Activated CD4-positive, alpha-beta memory T cell treated with anti-CD3 and anti-CD28 coated beads, Interleukin-2, amount 10 ng/mL, durations not matched to agents 7 days and 5 days (primary cell): ENCODE measurements around the gene ATP9B. TPM values are rescaled to one million over a fixed set of nuclear protein-coding genes. Genes with fewer than 3 reads are reported as not detected.
A peak's percentile ranks its signal among the peaks of the same experiment; 100 is the strongest.

Experiments used
- CTCF ChIA-PET: fragments of 350-600 bp; sonication (Branson Sonifier 250); formaldehyde crosslinking; loops from one replicate; lab custom pipeline; 2021; ENCODE audit warnings: antibody characterized with exemption, inconsistent platforms; lab: Charles Lee
- POLR2A ChIA-PET: fragments of 350-600 bp; sonication (Branson Sonifier 250); formaldehyde crosslinking; loops from one replicate; lab custom pipeline; 2021; ENCODE audit warnings: antibody characterized with exemption; lab: Charles Lee
- DNase-seq: peaks from one replicate; pipeline ENCODE4 v3.0.0-alpha.2; 2020
- H3K27ac Mint-ChIP-seq: one replicate; pipeline ENCODE4 v1.8.0; 2021; ENCODE audit warnings: mild to moderate bottlenecking, mixed read lengths
- H3K27me3 Mint-ChIP-seq: one replicate; pipeline ENCODE4 v1.8.0; 2021; ENCODE audit warnings: mixed read lengths
- H3K36me3 Mint-ChIP-seq: one replicate; pipeline ENCODE4 v1.8.0; 2021; ENCODE audit warnings: low read depth, mixed read lengths
- H3K4me1 Mint-ChIP-seq: one replicate; pipeline ENCODE4 v1.8.0; 2021; ENCODE audit warnings: mixed read lengths
- H3K4me3 Mint-ChIP-seq: one replicate; pipeline ENCODE4 v1.8.0; 2021; ENCODE audit warnings: mild to moderate bottlenecking, mixed read lengths
- H3K9me3 Mint-ChIP-seq: one replicate; pipeline ENCODE4 v1.8.0; 2021; ENCODE audit warnings: mixed read lengths
- total RNA-seq, 2 experiments: library from RNA; stranded (reverse); gene quantifications; one replicate each; pipeline ENCODE4 v1.2.3, GENCODE V29; 2021

Gene ATP9B
- total RNA-seq, 2 experiments from 2014 or later, result 25.7 to 27.2 TPM

DNA sequence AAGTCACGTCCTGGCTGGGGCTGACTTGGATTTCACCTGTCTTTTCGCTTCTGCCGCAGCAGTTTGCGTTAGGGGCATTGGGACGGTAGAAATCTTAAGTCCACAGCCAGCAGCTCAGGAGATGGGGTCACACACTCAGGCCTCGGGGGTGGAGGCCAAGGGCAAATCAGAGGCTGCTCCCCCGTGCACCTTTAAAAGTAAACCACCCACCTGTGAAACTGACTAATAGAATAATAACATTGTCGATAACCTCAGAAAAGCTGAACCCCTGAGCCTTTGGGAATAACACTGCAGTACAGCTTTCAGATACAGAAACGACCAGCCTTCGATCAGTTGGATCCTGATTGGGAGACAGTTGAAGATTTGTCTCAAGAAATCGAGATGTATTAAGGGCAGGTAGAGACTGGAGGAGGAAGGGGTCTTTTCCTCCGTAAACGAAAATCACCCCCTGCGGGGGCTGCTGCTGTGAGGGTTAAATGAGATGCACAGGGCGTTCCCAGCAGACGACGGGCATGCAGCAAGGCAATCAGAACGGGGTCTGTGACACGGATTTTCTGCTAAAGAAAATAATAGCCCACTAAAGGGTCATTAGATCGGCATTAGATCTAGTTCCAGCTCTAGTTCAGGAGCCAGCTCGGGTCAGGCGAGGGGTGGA, 310.2 kb downstream of the ATP9B start:
- Mint-ChIP-seq H3K36me3 (peaks cover 4% of the 10 kb centered on the region), H3K4me3 (no peak overlapping the region), H3K4me1 (peaks cover 14% of the 10 kb centered on the region), H3K9me3 (no peaks in the 10 kb centered on the region), H3K27ac (no peak overlapping the region), H3K27me3 (no peaks in the 10 kb centered on the region)
- ChIA-PET POLR2A (no interaction called here), CTCF (interaction anchor here (0.7 to 4.9 kb wide), 15 partner anchors 9 to 606 kb away, joined by 3 to 44 read pairs (median 5); no protein-coding TSS in a partner anchor)
- no peak for DNase-seq

DNA sequence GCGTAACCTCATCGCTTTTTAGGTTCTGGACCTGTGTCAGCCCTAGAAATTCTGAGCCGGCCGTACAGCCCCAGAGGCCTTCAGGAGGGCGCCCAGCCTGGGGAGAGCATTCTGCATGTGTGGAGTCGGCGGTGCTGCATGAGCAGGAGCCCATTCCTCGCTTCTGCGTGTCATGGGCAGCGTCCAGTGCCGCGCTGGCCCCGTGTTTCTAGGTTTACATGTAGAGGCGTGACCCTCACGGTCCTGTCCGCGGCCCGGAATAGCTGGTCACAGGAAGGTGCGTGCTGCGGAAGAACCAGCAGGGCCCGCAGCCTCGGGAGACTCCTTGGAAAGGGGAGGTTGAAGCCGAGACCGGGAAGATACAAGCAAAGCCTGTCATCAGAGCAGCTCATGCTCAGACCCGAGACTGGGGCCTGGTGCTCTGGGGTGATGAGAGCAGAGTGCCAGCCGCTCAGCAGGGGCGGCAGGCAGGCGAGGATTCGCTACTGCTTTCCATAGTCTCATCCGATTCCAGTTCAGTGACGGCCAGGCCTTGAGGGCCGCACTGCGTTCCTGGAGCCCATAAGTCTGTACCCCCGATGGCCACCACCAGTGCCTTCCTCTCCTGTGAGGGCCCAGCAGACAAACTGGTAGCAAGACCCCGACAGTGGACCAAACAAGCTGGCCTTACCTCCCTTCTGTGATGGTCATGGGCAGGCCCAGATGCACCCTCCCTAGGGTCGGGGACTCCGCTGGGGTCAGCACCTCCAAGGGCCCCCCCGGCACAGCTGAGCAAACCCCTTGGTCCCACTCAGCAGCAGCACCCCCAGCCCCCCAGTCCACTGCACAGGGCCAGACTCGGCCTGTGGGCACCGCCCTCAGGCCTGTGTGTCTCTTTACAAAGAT, 311.0 kb downstream of the ATP9B start:
- ChIA-PET CTCF (interaction anchor here (0.7 to 4.9 kb wide), 22 partner anchors 9 to 605 kb away, joined by 3 to 44 read pairs (median 5); no protein-coding TSS in a partner anchor), POLR2A (interaction anchor here (0.7 kb wide), 1 partner anchor 11 kb away, joined by 3 read pairs; no protein-coding TSS in a partner anchor)
- Mint-ChIP-seq H3K9me3 (no peaks in the 10 kb centered on the region), H3K36me3 (peaks cover 4% of the 10 kb centered on the region), H3K27ac (no peak overlapping the region), H3K4me3 (no peak overlapping the region), H3K4me1 (peaks cover 14% of the 10 kb centered on the region), H3K27me3 (no peaks in the 10 kb centered on the region)
- peak; percentile 15 for DNase-seq

DNA sequence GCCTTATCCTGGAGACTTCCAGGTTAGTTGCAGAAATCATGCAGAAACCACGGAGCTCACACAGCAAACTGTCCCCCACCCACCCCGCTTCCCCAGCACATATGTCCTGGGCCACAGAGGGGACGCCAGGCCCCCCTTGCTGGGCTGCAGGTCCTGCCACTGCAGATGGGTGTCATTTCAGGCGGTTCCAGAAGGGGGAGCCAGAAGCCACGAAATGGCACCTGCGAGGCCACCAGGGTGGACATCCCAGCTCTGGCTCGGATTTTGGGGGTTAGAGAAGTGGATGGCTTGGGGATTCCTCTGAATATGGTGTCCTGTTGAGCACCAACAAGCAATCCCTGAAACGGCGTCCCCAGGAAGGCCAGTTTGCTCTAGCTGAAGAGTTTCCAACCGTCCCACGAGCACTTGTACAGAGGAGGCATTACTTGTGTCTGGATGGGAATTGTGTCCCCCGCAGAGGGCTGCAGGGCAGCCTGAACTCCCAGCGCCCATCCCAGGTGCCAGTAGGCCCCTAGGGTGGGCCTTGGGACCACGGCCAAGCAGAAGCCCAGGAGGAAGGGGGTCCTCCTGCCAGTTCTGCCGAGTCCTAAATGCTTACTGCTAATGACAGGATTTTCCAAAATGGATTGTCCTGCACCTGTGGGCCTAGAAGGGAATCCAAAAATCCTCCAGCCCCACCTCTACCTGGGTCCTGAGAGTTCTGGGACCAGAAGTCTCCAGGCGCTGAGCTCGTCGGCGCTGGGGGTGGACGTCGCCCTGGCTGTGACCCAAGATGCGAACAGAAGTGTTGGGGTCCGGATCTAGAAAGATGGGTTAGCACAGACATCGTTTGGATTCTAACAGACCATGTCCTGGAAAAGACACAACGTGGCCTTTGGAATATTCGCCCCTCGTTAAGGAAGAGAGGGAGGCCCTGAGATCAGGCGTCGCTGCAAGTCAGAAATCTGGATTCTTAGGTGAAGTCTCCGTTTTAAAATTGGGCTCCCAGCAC, 311.9 kb downstream of the ATP9B start:
- no peaks in the 10 kb centered on the region for H3K27me3 Mint-ChIP-seq
- no peak overlapping the region for H3K4me3 Mint-ChIP-seq
- CTCF ChIA-PET, result interaction anchor here (0.5 to 4.9 kb wide), 16 partner anchors 8 to 559 kb away, joined by 3 to 44 read pairs (median 4); no protein-coding TSS in a partner anchor
- no peaks in the 10 kb centered on the region for H3K9me3 Mint-ChIP-seq
- peak; percentile 73 for DNase-seq
- peaks cover 14% of the 10 kb centered on the region for H3K4me1 Mint-ChIP-seq
- no peak overlapping the region for H3K27ac Mint-ChIP-seq
- H3K36me3 Mint-ChIP-seq, result peaks cover 4% of the 10 kb centered on the region
- POLR2A ChIA-PET, result interaction anchor here (0.7 kb wide), 1 partner anchor 10 kb away, joined by 3 read pairs; no protein-coding TSS in a partner anchor

DNA sequence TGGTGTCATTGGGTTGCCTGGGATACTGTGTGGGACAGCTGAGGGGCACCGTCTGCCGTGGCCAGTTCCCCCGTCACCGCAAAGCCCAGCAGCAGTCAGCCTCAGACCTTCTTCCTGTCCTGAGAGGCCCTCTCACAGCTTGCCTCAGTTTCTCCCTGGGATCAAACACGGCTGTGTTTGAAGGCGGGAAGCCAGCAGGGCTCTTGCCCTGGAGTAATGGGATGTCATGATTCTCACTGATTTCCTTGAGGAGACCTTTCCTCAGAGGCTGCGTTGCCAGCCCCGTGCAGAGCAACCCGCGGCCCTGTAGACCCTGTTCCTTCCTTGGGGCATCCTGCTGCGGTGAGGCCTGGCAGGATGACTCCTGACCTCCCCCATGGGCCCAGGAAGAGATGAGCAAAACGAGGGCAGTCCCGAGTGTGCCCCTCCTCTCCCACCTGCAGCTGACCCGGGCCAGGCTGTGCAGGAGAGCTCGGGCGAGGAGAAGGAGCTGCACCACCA, 312.7 kb downstream of the ATP9B start:
- H3K27ac Mint-ChIP-seq, result no peak overlapping the region

DNA sequence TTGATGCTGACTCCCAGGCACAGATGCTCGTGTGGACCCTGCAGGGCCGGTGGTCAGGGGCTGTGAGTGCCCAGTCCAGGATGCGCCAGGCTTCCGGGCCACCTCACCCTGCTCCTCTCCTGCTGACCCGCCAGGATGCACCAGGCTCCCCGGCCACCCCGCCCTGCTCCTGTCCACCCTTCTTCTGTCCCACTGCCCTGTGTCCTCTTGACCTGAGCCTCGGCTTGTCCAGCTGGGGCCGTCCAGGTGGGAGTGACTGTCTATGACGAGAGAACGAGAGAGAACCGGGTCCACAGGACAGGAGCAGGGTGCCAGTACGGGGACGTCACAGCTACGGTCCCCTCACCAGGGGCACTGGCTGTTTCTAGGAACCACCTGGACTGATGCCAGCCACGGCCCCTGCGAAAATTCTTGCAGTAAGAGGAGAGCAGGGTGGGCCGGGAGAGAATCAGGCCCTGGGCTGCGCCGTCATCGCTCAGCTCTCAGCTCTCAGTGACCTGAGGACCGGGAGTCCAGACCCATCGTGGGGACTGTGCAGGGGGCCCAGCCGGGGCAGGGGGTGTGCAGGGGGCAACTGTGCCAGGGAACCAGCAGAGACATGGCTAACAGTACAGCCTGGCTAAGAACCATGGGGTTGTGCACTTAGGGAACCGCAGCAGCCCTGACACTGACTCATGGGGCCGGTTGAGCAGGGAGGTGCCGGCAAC, 313.6 kb downstream of the ATP9B start:
- peaks cover 3% of the 10 kb centered on the region for H3K36me3 Mint-ChIP-seq
- no peaks in the 10 kb centered on the region for H3K9me3 Mint-ChIP-seq
- H3K27me3 Mint-ChIP-seq, result peaks cover 4% of the 10 kb centered on the region
- no peak overlapping the region for H3K4me3 Mint-ChIP-seq
- H3K4me1 Mint-ChIP-seq, result peaks cover 14% of the 10 kb centered on the region
- H3K27ac Mint-ChIP-seq, result no peak overlapping the region
- peak; percentile 14 for DNase-seq
- CTCF ChIA-PET, result no interaction called here
- POLR2A ChIA-PET, result no interaction called here

More for the DNA sequence above, 312.7 kb downstream of the ATP9B start:
- POLR2A ChIA-PET, result no interaction called here
- Mint-ChIP-seq H3K9me3 (no peaks in the 10 kb centered on the region), H3K4me3 (no peak overlapping the region), H3K27me3 (no peaks in the 10 kb centered on the region), H3K36me3 (peaks cover 4% of the 10 kb centered on the region), H3K4me1 (peaks cover 14% of the 10 kb centered on the region)
- CTCF ChIA-PET, result interaction anchor here (0.8 to 4.9 kb wide), 7 partner anchors 11 to 558 kb away, joined by 3 to 44 read pairs (median 6); no protein-coding TSS in a partner anchor
- no peak for DNase-seq

DNA sequence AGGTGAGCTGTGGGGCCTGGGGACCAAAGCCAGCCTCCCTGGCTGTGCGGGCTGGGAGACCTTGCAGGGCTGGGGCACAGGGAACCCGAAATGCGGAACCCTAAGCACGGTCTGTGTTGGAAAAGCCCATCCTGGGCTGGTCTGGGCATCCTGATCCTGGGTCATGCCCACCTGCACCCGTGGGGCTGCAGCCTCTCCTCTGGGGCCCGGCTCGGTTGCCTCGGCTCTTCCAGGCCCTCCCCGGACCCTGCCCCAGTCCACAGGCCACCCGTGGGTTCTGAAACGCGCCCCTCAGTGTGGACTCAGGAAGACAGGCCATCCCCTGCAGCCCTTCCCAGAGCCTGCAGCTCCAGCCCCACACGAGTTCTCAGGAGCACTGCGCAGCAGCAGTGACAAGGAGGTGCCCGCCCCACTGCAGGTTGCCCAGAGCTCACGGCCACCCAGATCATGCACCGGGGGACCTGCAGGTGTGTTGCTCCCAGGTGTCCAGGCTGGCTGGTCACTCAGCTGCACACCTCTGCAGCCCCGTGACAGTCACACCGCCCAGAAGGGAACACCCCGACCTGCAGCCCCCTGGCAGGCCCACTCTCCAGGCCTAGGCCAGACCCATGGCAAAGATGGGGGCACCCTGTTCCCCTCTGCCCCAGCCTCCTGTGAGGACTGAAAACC, 314.3 kb downstream of the ATP9B start:
- Mint-ChIP-seq H3K36me3 (no peaks in the 10 kb centered on the region), H3K9me3 (no peaks in the 10 kb centered on the region), H3K4me3 (no peak overlapping the region), H3K27ac (no peak overlapping the region), H3K4me1 (peaks cover 9% of the 10 kb centered on the region), H3K27me3 (peaks cover 7% of the 10 kb centered on the region)
- ChIA-PET CTCF (no interaction called here), POLR2A (no interaction called here)
- peak; percentile 12 for DNase-seq

DNA sequence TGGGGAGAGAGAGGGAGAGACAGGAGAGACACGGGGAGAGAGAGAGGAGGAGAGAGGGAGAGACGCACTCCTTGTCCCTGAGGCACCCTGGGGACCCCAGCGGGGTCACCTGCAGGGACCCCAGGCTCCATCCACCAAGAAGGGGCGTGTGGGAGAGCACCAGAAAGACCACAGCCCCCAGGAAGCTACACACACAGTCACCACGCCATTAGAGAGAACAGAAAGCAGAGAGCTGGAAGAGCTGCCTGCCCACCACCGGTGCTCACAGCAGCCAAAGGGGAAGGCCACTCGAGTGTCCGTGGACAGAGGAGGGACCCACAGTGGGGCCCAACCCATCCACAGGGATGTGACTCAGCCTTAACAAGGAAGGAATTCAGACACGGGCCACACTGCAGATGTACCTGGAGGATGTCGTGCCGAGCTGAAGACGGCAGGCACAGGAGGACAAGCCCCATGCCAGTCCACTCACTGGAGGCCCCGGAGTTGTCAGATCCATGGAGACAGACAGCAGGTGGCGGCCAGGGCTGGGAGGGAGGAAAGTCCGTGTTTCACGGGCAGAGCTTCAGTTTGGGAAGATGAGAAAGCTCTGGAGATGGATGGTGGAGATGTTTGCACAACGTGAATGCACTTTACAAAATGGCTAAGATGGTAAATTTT, 315.1 kb downstream of the ATP9B start:
- peak; percentile 14 for DNase-seq
- CTCF ChIA-PET, result no interaction called here
- no peak overlapping the region for H3K4me3 Mint-ChIP-seq
- peaks cover 12% of the 10 kb centered on the region for H3K27me3 Mint-ChIP-seq
- POLR2A ChIA-PET, result interaction anchor here (1.3 kb wide), 1 partner anchor 12 kb away, joined by 3 read pairs; the partner anchor contains the start of gene NFATC1
- H3K9me3 Mint-ChIP-seq, result no peaks in the 10 kb centered on the region
- no peaks in the 10 kb centered on the region for H3K36me3 Mint-ChIP-seq
- no peak overlapping the region for H3K27ac Mint-ChIP-seq
- H3K4me1 Mint-ChIP-seq, result peaks cover 3% of the 10 kb centered on the region

DNA sequence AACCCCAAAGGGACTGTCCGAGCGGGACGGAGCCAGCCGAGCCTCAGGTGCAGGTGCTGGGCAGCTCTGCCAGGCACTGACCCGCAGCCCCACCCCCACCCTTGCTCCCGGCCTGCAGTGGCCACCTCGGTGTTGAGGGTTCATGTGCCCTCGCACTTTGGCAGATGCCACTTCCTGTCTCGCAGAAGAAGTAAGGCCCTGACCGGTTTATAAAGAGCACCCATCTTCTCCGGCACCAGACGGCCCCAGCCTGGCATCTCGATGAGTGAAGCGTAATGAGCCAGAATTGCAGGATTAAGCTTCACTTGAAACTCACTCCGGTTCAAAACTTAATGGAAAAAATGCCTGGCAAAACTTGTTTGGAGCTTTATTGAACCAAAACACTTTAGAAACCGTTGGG, 315.6 kb downstream of the ATP9B start:
- no peak overlapping the region for H3K27ac Mint-ChIP-seq
- no peaks in the 10 kb centered on the region for H3K9me3 Mint-ChIP-seq
- CTCF ChIA-PET, result no interaction called here
- no peaks in the 10 kb centered on the region for H3K36me3 Mint-ChIP-seq
- H3K4me1 Mint-ChIP-seq, result no peaks in the 10 kb centered on the region
- DNase-seq, result no peak
- no peak overlapping the region for H3K4me3 Mint-ChIP-seq
- POLR2A ChIA-PET, result interaction anchor here (1.3 kb wide), 1 partner anchor 11 kb away, joined by 3 read pairs; the partner anchor contains the start of gene NFATC1
- H3K27me3 Mint-ChIP-seq, result peaks cover 16% of the 10 kb centered on the region

DNA sequence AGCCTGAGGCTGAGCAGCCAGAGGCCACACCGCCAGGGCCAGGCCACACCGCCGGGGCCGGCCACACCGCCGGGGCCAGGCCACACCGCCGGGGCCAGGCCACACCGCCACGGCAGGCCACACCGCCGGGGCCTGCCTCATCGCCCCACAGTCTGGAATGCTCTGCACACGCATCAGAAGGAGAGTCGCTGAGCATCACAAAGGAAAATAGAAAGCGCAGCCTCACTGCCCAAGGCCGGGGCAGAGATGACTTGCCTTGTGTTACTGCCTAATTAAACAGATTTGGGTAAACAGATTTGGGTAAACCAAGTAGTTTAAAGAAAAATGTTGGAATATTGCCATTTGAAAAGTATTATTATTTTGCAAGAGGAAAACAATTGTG, 316.1 kb downstream of the ATP9B start:
- no peaks in the 10 kb centered on the region for H3K36me3 Mint-ChIP-seq
- DNase-seq, result no peak
- POLR2A ChIA-PET, result interaction anchor here (1.3 kb wide), 1 partner anchor 11 kb away, joined by 3 read pairs; the partner anchor contains the start of gene NFATC1
- H3K27me3 Mint-ChIP-seq, result peaks cover 18% of the 10 kb centered on the region
- H3K4me1 Mint-ChIP-seq, result no peaks in the 10 kb centered on the region
- no peaks in the 10 kb centered on the region for H3K9me3 Mint-ChIP-seq
- no peak overlapping the region for H3K27ac Mint-ChIP-seq
- no peak overlapping the region for H3K4me3 Mint-ChIP-seq
- CTCF ChIA-PET, result no interaction called here

DNA sequence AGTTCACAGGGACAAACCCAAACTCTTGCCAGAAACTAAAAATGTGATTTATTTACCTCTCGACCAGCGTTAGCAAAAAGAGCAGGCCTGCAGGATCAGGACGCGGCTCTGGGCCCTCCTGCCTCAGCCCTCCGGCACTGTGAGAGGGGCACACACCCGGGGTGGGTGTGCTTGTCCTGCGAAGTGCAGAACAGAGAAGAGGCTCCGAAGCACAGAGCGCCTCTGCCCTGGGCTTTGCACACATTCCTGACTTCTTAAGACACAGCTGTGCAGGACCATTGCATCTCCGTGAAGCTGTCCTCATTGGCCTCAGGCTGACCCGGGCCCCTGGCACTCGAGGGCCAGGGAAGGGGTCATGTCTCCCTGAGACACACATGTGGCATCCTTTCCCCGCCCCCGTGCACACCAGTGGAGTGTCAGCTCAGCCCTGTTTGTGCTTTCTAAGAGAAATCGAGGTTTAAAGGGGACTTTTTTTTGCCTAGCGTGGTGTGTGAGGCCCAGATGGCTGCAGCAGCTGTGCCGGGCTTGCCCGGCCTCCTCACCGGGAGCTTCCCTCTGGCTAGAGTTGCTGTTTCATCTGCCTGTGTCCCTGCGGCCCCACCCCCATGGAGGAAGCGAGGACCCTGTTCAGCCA, 316.6 kb downstream of the ATP9B start:
- no peaks in the 10 kb centered on the region for H3K36me3 Mint-ChIP-seq
- ChIA-PET POLR2A (no interaction called here), CTCF (no interaction called here)
- no peaks in the 10 kb centered on the region for H3K4me1 Mint-ChIP-seq
- DNase-seq, result no peak
- H3K27ac Mint-ChIP-seq, result no peak overlapping the region
- no peaks in the 10 kb centered on the region for H3K9me3 Mint-ChIP-seq
- H3K4me3 Mint-ChIP-seq, result no peak overlapping the region
- peaks cover 23% of the 10 kb centered on the region for H3K27me3 Mint-ChIP-seq
